Activated CD8-positive, alpha-beta T cell treated with anti-CD3 and anti-CD28 coated beads for 36 hours (primary cell): Measurements from ENCODE around the gene COL4A1. TPM values are rescaled to one million over a fixed set of nuclear protein-coding genes. Genes with fewer than 3 reads are reported as not detected.

ENCODE experiments used
- ATAC-seq: fragments of 200-7000 bp; cut with Tn5 transposase; one replicate; pipeline ENCODE4 v1.10.0; 2021; ENCODE audit warnings: mild to moderate bottlenecking, moderate library complexity
- CTCF ChIA-PET: fragments of 350-600 bp; sonication (Branson Sonifier 250); formaldehyde crosslinking; loops from one replicate; lab custom pipeline; 2021; ENCODE audit warnings: antibody characterized with exemption; lab: Charles Lee
- POLR2A ChIA-PET: fragments of 350-600 bp; sonication (Branson Sonifier 250); formaldehyde crosslinking; loops from one replicate; lab custom pipeline; 2021; ENCODE audit warnings: antibody characterized with exemption; lab: Charles Lee
- DNase-seq: peaks from one replicate; pipeline ENCODE4 v3.0.0-alpha.2; 2020
- H3K27ac Mint-ChIP-seq: one replicate; pipeline ENCODE4 v1.8.0; 2021; ENCODE audit warnings: mild to moderate bottlenecking, mixed read lengths
- H3K27me3 Mint-ChIP-seq: one replicate; pipeline ENCODE4 v1.8.0; 2021; ENCODE audit warnings: mixed read lengths
- H3K36me3 Mint-ChIP-seq: one replicate; pipeline ENCODE4 v1.8.0; 2021; ENCODE audit warnings: low read depth, mixed read lengths
- H3K4me1 Mint-ChIP-seq: one replicate; pipeline ENCODE4 v1.8.0; 2021; ENCODE audit warnings: low read depth, mixed read lengths
- H3K4me3 Mint-ChIP-seq: one replicate; pipeline ENCODE4 v1.8.0; 2021; ENCODE audit warnings: mild to moderate bottlenecking, moderate library complexity, mixed read lengths
- H3K9me3 Mint-ChIP-seq: one replicate; pipeline ENCODE4 v1.8.0; 2021; ENCODE audit warnings: mixed read lengths
- intact Hi-C: fragments of 100-400 bp; cut with micrococcal nuclease; formaldehyde crosslinking; loops from one replicate; pipeline ENCODE4 v1.10.0; 2022
- total RNA-seq, 2 experiments: library from RNA; stranded (reverse); gene quantifications; one replicate each; pipeline ENCODE4 v1.2.3, GENCODE V29; 2021
- TF ChIP-seq, protein P1 (sequence below): fragments of 200-600 bp; IDR thresholded peaks from one replicate; pipeline ENCODE4 v1.8.0; 2022; ENCODE audit warnings: antibody characterized with exemption, mild to moderate bottlenecking

COL4A1 gene
- total RNA-seq, 2 experiments from 2014 or later = not detected

DNA sequence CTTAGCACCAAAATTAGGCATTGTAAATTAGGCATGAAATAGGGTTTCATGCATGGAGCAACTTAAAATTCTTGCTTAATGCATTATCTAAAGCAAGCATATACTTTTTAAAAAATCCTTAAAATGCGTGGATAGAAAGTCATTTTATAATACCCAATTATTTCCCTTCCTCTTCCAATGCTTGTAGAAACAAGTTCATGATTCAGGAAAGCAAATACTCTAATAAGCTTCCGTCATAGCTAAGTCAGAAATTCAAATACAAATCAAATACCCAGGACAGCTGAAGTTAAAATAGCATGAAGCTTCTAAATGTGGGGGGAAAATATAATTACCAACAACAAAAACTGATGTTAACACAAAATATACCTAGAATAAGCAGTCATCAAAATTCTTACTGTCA is 89.1 kb downstream of the COL4A1 start:
- TF ChIP-seq, protein P1, sequence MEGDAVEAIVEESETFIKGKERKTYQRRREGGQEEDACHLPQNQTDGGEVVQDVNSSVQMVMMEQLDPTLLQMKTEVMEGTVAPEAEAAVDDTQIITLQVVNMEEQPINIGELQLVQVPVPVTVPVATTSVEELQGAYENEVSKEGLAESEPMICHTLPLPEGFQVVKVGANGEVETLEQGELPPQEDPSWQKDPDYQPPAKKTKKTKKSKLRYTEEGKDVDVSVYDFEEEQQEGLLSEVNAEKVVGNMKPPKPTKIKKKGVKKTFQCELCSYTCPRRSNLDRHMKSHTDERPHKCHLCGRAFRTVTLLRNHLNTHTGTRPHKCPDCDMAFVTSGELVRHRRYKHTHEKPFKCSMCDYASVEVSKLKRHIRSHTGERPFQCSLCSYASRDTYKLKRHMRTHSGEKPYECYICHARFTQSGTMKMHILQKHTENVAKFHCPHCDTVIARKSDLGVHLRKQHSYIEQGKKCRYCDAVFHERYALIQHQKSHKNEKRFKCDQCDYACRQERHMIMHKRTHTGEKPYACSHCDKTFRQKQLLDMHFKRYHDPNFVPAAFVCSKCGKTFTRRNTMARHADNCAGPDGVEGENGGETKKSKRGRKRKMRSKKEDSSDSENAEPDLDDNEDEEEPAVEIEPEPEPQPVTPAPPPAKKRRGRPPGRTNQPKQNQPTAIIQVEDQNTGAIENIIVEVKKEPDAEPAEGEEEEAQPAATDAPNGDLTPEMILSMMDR = no peak
- CTCF ChIA-PET = no interaction called here
- intact Hi-C loops = no loop called here
- H3K9me3 Mint-ChIP-seq = no peaks in the 10 kb centered on the region
- ATAC-seq (no peak), DNase-seq (no peak)
- H3K36me3 Mint-ChIP-seq = no peaks in the 10 kb centered on the region
- H3K4me1 Mint-ChIP-seq = no peaks in the 10 kb centered on the region
- POLR2A ChIA-PET = no interaction called here
- H3K27me3 Mint-ChIP-seq = peaks cover 10% of the 10 kb centered on the region
- no peak overlapping the region for H3K27ac Mint-ChIP-seq
- no peak overlapping the region for H3K4me3 Mint-ChIP-seq

GRCh38 chr13:110217085-110217484 is 89.9 kb downstream of the COL4A1 start:
- ATAC-seq = no peak
- no peaks in the 10 kb centered on the region for H3K36me3 Mint-ChIP-seq
- intact Hi-C loops = no loop called here
- DNase-seq = no peak
- TF ChIP-seq, protein P1 = no peak
- H3K9me3 Mint-ChIP-seq = no peaks in the 10 kb centered on the region
- peaks cover 10% of the 10 kb centered on the region for H3K27me3 Mint-ChIP-seq
- ChIA-PET POLR2A (no interaction called here), CTCF (no interaction called here)
- H3K27ac Mint-ChIP-seq = no peak overlapping the region
- no peak overlapping the region for H3K4me3 Mint-ChIP-seq
- no peaks in the 10 kb centered on the region for H3K4me1 Mint-ChIP-seq

DNA sequence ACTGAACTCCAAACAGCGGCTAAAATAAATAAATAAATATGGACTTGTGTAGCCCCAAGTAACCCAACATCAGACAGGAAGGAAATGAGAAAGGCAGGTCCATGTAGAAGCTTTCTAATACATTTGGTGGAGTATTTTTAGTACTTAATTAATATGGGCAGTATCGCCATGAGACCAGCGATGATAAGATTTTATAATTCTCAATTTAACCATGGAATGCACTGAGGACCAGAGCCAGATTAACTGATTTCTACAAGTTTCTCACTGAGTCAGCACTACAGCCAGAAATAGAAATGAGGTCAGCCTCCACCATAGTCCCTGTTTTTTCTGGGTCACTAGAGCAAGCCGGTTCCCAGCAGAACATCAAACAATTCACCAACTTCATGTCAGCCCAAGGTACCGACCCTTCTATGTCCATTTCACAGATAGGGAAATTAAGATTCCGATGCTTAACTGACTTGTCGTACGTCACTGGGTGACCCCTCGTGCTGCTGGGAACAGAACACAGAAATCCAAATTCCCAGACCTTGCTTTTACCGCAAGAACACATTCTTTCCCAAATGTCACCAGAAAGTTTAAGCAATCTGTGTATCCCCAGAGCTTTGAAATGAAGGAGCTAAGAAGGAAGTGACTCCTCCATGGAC is 90.4 kb downstream of the COL4A1 start:
- ATAC-seq (no peak), DNase-seq (no peak)
- no peak overlapping the region for H3K4me3 Mint-ChIP-seq
- intact Hi-C loops = no loop called here
- TF ChIP-seq, protein P1 = no peak
- H3K27ac Mint-ChIP-seq = no peak overlapping the region
- ChIA-PET POLR2A (no interaction called here), CTCF (no interaction called here)
- peaks cover 8% of the 10 kb centered on the region for H3K27me3 Mint-ChIP-seq
- H3K4me1 Mint-ChIP-seq = no peaks in the 10 kb centered on the region
- H3K9me3 Mint-ChIP-seq = no peaks in the 10 kb centered on the region
- no peaks in the 10 kb centered on the region for H3K36me3 Mint-ChIP-seq

DNA sequence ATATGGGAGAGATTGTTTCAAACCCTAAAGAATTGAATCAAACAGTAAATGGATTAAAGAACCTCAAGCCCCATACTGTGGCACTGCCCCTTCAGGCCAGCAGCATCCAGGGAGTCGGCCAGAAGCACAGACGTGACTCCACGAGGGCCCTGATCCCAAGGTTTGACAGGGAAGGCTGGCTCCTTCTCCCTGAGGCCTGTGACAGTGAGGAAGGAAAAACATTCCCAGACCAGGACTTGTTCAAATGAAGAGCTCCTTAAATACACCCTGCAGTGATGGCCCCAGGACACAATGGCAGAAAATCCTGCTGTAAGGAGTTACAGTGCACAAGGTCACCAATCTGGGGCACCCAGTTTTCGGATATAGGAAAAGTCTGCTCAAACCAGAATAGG is 91.0 kb downstream of the COL4A1 start:
- no peak for DNase-seq
- H3K9me3 Mint-ChIP-seq = no peaks in the 10 kb centered on the region
- H3K4me3 Mint-ChIP-seq = no peak overlapping the region
- POLR2A ChIA-PET = no interaction called here
- H3K27me3 Mint-ChIP-seq = peaks cover 6% of the 10 kb centered on the region
- no peaks in the 10 kb centered on the region for H3K36me3 Mint-ChIP-seq
- ATAC-seq = no peak
- H3K27ac Mint-ChIP-seq = no peak overlapping the region
- CTCF ChIA-PET = no interaction called here
- intact Hi-C loops = no loop called here
- H3K4me1 Mint-ChIP-seq = no peaks in the 10 kb centered on the region
- TF ChIP-seq, protein P1 = no peak

DNA sequence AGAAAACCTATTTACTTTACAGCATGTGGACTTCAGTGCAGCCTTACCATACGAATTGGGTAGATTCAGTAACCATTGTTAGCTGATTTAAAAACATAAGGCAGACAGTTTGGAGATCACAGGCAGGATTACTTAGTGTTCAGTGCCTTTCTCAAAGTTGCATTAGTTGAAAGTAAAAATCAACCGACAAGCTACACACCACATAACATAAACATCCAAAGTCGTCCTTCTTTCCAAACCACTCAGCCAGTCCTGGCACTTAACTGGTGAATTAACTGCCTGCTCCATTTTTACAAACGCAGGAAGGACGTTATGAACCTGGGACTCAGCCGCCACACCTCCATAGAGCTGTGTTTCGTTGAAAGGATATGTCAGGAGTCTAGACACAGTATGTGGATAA is 91.4 kb downstream of the COL4A1 start:
- H3K36me3 Mint-ChIP-seq = no peaks in the 10 kb centered on the region
- no peak overlapping the region for H3K4me3 Mint-ChIP-seq
- TF ChIP-seq, protein P1 = no peak
- no peak for DNase-seq
- H3K4me1 Mint-ChIP-seq = no peaks in the 10 kb centered on the region
- ChIA-PET CTCF (no interaction called here), POLR2A (no interaction called here)
- H3K27me3 Mint-ChIP-seq = peaks cover 6% of the 10 kb centered on the region
- H3K27ac Mint-ChIP-seq = no peak overlapping the region
- ATAC-seq = no peak
- no peaks in the 10 kb centered on the region for H3K9me3 Mint-ChIP-seq
- intact Hi-C loops = no loop called here
